H9 (cell line): Measurements from ENCODE around the gene ING5. TPM values are rescaled to one million over a fixed set of nuclear protein-coding genes. Genes with fewer than 3 reads are reported as not detected.

Experiments
- DNase-seq: peaks from one replicate; pipeline ENCODE4 v3.0.0-alpha.2; 2017
- H2AFZ ChIP-seq: one replicate; pipeline ENCODE4 v1.6.1; 2013; ENCODE audit warnings: mild to moderate bottlenecking, low read length, control low read depth, moderate library complexity
- H2AK5ac ChIP-seq: 2 replicates; pipeline ENCODE4 v1.6.1; 2013; ENCODE audit warnings: low read length, control low read depth, mixed read lengths; ENCODE audit not compliant: insufficient read length
- H2BK120ac ChIP-seq: one replicate; pipeline ENCODE4 v1.6.1; 2013; ENCODE audit warnings: low read depth, mild to moderate bottlenecking, low read length, control low read depth, inconsistent platforms; ENCODE audit not compliant: poor library complexity, severe bottlenecking
- H2BK12ac ChIP-seq: 2 replicates; pipeline ENCODE4 v1.6.1; 2013; ENCODE audit warnings: low read length, control low read depth, mixed read lengths, low read depth; ENCODE audit not compliant: insufficient read length
- H2BK15ac ChIP-seq: 2 replicates; pipeline ENCODE4 v1.6.1; 2013; ENCODE audit warnings: low read depth, low read length, control low read depth
- H2BK20ac ChIP-seq: one replicate; pipeline ENCODE4 v1.6.1; 2013; ENCODE audit warnings: low read depth, mild to moderate bottlenecking, low read length, control low read depth, inconsistent platforms; ENCODE audit not compliant: poor library complexity, severe bottlenecking
- H2BK5ac ChIP-seq: 2 replicates; pipeline ENCODE4 v1.6.1; 2013; ENCODE audit warnings: low read length, control low read depth, mixed read lengths; ENCODE audit not compliant: insufficient read length
- H3K14ac ChIP-seq: 2 replicates; pipeline ENCODE4 v1.6.1; 2013; ENCODE audit warnings: low read length, control low read depth; ENCODE audit not compliant: insufficient read depth
- H3K18ac ChIP-seq: 2 replicates; pipeline ENCODE4 v1.6.1; 2013; ENCODE audit warnings: low read depth, mild to moderate bottlenecking, mixed read lengths, low read length, control low read depth; ENCODE audit not compliant: insufficient read length
- H3K23ac ChIP-seq: 2 replicates; pipeline ENCODE4 v1.6.1; 2013; ENCODE audit warnings: low read length, control low read depth, mixed read lengths, low read depth; ENCODE audit not compliant: insufficient read length
- H3K23me2 ChIP-seq: 2 replicates; pipeline ENCODE4 v1.6.1; 2013; ENCODE audit warnings: low read depth, mild to moderate bottlenecking, mixed read lengths, low read length, control low read depth; ENCODE audit not compliant: insufficient read length, poor library complexity, severe bottlenecking
- H3K27ac ChIP-seq: 2 replicates; pipeline ENCODE4 v1.5.1; 2013; ENCODE audit warnings: low read length, control low read depth, mixed read lengths, low read depth; ENCODE audit not compliant: insufficient read length
- H3K27me3 ChIP-seq: 2 replicates; pipeline ENCODE4 v1.6.1; 2013; ENCODE audit warnings: low read length, control low read depth, inconsistent platforms; ENCODE audit not compliant: insufficient read depth
- H3K4ac ChIP-seq: 2 replicates; pipeline ENCODE4 v1.6.1; 2013; ENCODE audit warnings: low read depth, mild to moderate bottlenecking, control low read depth, inconsistent platforms, low read length, moderate library complexity
- H3K4me1 ChIP-seq: 2 replicates; pipeline ENCODE4 v1.6.1; 2013; ENCODE audit warnings: low read length, control low read depth, inconsistent platforms; ENCODE audit not compliant: insufficient read depth
- H3K4me2 ChIP-seq: 2 replicates; pipeline ENCODE4 v1.6.1; 2013; ENCODE audit warnings: low read length, control low read depth, mixed read lengths; ENCODE audit not compliant: insufficient read length, insufficient read depth
- H3K56ac ChIP-seq: 2 replicates; pipeline ENCODE4 v1.6.1; 2013; ENCODE audit warnings: low read depth, mild to moderate bottlenecking, mixed read lengths, low read length, control low read depth; ENCODE audit not compliant: insufficient read length
- H3K79me1 ChIP-seq: 2 replicates; pipeline ENCODE4 v1.6.1; 2013; ENCODE audit warnings: low read depth, mild to moderate bottlenecking, moderate library complexity, low read length, control low read depth, inconsistent platforms; ENCODE audit not compliant: insufficient read depth, poor library complexity, severe bottlenecking
- H3K79me2 ChIP-seq: 2 replicates; pipeline ENCODE4 v1.6.1; 2013; ENCODE audit warnings: low read length, control low read depth, inconsistent platforms; ENCODE audit not compliant: insufficient read depth
- H3K9ac ChIP-seq: 2 replicates; pipeline ENCODE4 v1.6.1; 2013; ENCODE audit warnings: low read length, control low read depth, mixed read lengths; ENCODE audit not compliant: insufficient read length; ENCODE audit errors: extremely low read depth
- H3K9me3 ChIP-seq: one replicate; pipeline ENCODE4 v1.6.1; 2013; ENCODE audit warnings: low read depth, low read length, inconsistent platforms; ENCODE audit not compliant: control insufficient read depth
- H3T11ph ChIP-seq: one replicate; pipeline ENCODE4 v1.6.1; 2013; ENCODE audit warnings: mild to moderate bottlenecking, low read length, control low read depth, inconsistent platforms
- H4K20me1 ChIP-seq: one replicate; pipeline ENCODE4 v1.6.1; 2013; ENCODE audit not compliant: control insufficient read depth, insufficient read length, insufficient read depth
- H4K5ac ChIP-seq: 2 replicates; pipeline ENCODE4 v1.6.1; 2013; ENCODE audit warnings: low read depth, mild to moderate bottlenecking, mixed read lengths, low read length, control low read depth; ENCODE audit not compliant: insufficient read length
- H4K8ac ChIP-seq: replicated peaks from 2 replicates; pipeline ENCODE4 v1.6.1; 2013; ENCODE audit warnings: low read length, control low read depth, mixed read lengths, low read depth; ENCODE audit not compliant: insufficient read length
- H4K91ac ChIP-seq: 2 replicates; pipeline ENCODE4 v1.6.1; 2013; ENCODE audit warnings: low read depth, mild to moderate bottlenecking, moderate library complexity, mixed read lengths, low read length, control low read depth; ENCODE audit not compliant: insufficient read length
- H3K27ac Mint-ChIP-seq, 3 experiments: 2 replicates in 2 of 3; 3 replicates in 1 of 3; pipeline ENCODE4 v1.8.0; 2020 to 2021; ENCODE audit warnings: mixed read lengths in 3 of 3, mild to moderate bottlenecking in 1 of 3, moderate library complexity in 1 of 3
- H3K27me3 Mint-ChIP-seq: 2 replicates; pipeline ENCODE4 v1.8.0; 2021; ENCODE audit warnings: low read depth, mild to moderate bottlenecking, moderate library complexity, mixed read lengths
- H3K36me3 Mint-ChIP-seq, 3 experiments: 2 replicates in 2 of 3; 3 replicates in 1 of 3; pipeline ENCODE4 v1.8.0; 2020 to 2021; ENCODE audit warnings: low read depth in 3 of 3, mixed read lengths in 3 of 3; ENCODE audit not compliant: insufficient read depth in 1 of 3
- H3K4me1 Mint-ChIP-seq, 2 experiments: 2 replicates each; pipeline ENCODE4 v1.8.0; 2020; ENCODE audit warnings: mixed read lengths in 2 of 2
- H3K4me3 Mint-ChIP-seq, 2 experiments: 2 replicates in 1 of 2; 3 replicates in 1 of 2; pipeline ENCODE4 v1.8.0; 2020 to 2021; ENCODE audit warnings: mild to moderate bottlenecking in 2 of 2, mixed read lengths in 2 of 2, moderate library complexity in 1 of 2
- H3K9me3 Mint-ChIP-seq, 2 experiments: 2 replicates in 1 of 2; 3 replicates in 1 of 2; pipeline ENCODE4 v1.8.0; 2020; ENCODE audit warnings: mild to moderate bottlenecking in 2 of 2, mixed read lengths in 2 of 2, moderate library complexity in 1 of 2
- WGBS: extraction: QIAGEN DNeasy Blood & Tissue Kit; methylation state at CpG from one replicate; pipeline ENCODE4 v1.1.7; 2013; ENCODE audit warnings: missing lambda C conversion rate, low lambda C conversion rate, mixed read lengths; ENCODE audit not compliant: insufficient read length; ENCODE audit errors: extremely low coverage; 5-methylcytosine and 5-hydroxymethylcytosine counted together
- total RNA-seq: library from RNA; stranded (reverse); gene quantifications from 2 replicates; pipeline ENCODE4 v1.2.1, GENCODE V29; 2021
- TF ChIP-seq, protein P1 (sequence below): fragments of 200-600 bp; sonication (generic); conservative IDR thresholded peaks from 3 replicates; pipeline ENCODE4 v1.8.0; 2021; ENCODE audit warnings: antibody characterized with exemption, mild to moderate bottlenecking

Gene ING5
- total RNA-seq, 1 experiment from 2014 or later, result 66.0 TPM

DNA sequence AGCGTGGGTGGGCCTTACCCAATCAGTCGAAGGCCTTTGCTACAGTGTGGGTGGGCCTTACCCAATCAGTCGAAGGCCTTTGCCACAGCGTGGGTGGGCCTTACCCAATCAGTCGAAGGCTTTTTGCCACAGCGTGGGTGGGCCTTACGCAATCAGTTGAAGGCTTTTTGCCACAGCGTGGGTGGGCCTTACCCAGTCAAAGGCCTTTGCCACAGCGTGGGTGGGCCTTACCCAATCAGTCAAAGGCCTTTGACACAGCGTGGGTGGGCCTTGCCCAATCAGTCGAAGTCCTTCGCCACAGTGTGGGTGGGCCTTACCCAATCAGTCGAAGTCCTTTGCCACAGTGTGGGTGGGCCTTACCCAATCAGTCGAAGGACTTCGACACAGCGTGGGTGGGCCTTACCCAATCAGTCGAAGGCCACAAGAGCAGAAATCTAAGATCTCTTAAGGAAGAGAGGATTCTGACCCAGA, 58.5 kb downstream of the ING5 start:
- Histone ChIP-seq H2BK15ac (no peak overlapping the region), H3K9ac (no peak overlapping the region), H3K14ac (no peak overlapping the region), H3K27me3 (no peaks in the 10 kb centered on the region), H3K23ac (no peak overlapping the region), H3K4me1 (no peaks in the 10 kb centered on the region), H3K23me2 (no peaks in the 10 kb centered on the region), H3T11ph (no peak overlapping the region), H4K5ac (no peak overlapping the region), H4K20me1 (no peaks in the 10 kb centered on the region), H2BK5ac (no peak overlapping the region), H3K9me3 (no peaks in the 10 kb centered on the region), H3K56ac (no peak overlapping the region), H4K91ac (no peak overlapping the region), H3K27ac (no peak overlapping the region), H2BK20ac (no peak overlapping the region), H2BK12ac (no peak overlapping the region), H2AK5ac (no peak overlapping the region), H3K79me1 (no peaks in the 10 kb centered on the region), H3K4me2 (no peak overlapping the region), H3K79me2 (no peaks in the 10 kb centered on the region), H3K4ac (no peak overlapping the region), H3K18ac (no peak overlapping the region), H4K8ac (no peak overlapping the region), H2BK120ac (no peak overlapping the region), H2AFZ (no peak overlapping the region)
- Mint-ChIP-seq H3K36me3 (peaks cover 15 to 23% (median 15%) of the 10 kb centered on the region in 3 experiments), H3K4me3 (no peak overlapping the region), H3K27me3 (no peaks in the 10 kb centered on the region; the same call in 1 of the 2 replicates), H3K4me1 (peaks cover 4 to 16% of the 10 kb centered on the region in 2 experiments), H3K27ac (no peak overlapping the region), H3K9me3 (peaks cover 11 to 14% of the 10 kb centered on the region in 2 experiments)
- DNase-seq, result peak; percentile 14
- TF ChIP-seq, protein P1, sequence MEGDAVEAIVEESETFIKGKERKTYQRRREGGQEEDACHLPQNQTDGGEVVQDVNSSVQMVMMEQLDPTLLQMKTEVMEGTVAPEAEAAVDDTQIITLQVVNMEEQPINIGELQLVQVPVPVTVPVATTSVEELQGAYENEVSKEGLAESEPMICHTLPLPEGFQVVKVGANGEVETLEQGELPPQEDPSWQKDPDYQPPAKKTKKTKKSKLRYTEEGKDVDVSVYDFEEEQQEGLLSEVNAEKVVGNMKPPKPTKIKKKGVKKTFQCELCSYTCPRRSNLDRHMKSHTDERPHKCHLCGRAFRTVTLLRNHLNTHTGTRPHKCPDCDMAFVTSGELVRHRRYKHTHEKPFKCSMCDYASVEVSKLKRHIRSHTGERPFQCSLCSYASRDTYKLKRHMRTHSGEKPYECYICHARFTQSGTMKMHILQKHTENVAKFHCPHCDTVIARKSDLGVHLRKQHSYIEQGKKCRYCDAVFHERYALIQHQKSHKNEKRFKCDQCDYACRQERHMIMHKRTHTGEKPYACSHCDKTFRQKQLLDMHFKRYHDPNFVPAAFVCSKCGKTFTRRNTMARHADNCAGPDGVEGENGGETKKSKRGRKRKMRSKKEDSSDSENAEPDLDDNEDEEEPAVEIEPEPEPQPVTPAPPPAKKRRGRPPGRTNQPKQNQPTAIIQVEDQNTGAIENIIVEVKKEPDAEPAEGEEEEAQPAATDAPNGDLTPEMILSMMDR, result no peak
- WGBS, result no CpG with 5 or more reads among the region's 17 CpGs
